Neural cell (in vitro differentiated cells): ENCODE data around the gene ANKS1B.

ENCODE experiments used
- CTCF ChIP-seq: fragments of 450-650 bp; IDR thresholded peaks from 2 replicates; pipeline ENCODE4 v1.5.1; 2014; ENCODE audit warnings: antibody characterized with exemption, mild to moderate bottlenecking, moderate library complexity; ENCODE audit not compliant: poor library complexity, severe bottlenecking
- EP300 ChIP-seq: fragments of 450-650 bp; conservative IDR thresholded peaks from 2 replicates; pipeline ENCODE4 v1.6.1; 2014; ENCODE audit warnings: antibody characterized with exemption, mild to moderate bottlenecking, moderate library complexity; ENCODE audit not compliant: poor library complexity, severe bottlenecking
- EZH2 ChIP-seq: fragments of 200-600, 300-800 bp; shearing (Covaris generic), sonication (generic); IDR thresholded peaks from 2 replicates; pipeline ENCODE4 v1.6.1; 2014; ENCODE audit warnings: antibody characterized with exemption, low read length, borderline replicate concordance, mild to moderate bottlenecking; ENCODE audit not compliant: insufficient read depth, poor library complexity, severe bottlenecking
- POLR2AphosphoS5 ChIP-seq: IDR thresholded peaks from 2 replicates; pipeline ENCODE4 v1.6.1; 2012
- REST ChIP-seq: IDR thresholded peaks from 2 replicates; pipeline ENCODE4 v1.6.1; 2012; ENCODE audit warnings: borderline replicate concordance
- SMC3 ChIP-seq: fragments of 450-650 bp; conservative IDR thresholded peaks from 2 replicates; pipeline ENCODE4 v1.6.1; 2014; ENCODE audit warnings: antibody characterized with exemption, mild to moderate bottlenecking, moderate library complexity; ENCODE audit not compliant: poor library complexity
- TAF1 ChIP-seq: IDR thresholded peaks from 2 replicates; pipeline ENCODE4 v1.6.1; 2012; ENCODE audit warnings: low read depth

GRCh38 chr12:99278899-99279298 is 705.8 kb downstream of the ANKS1B start:
- no peak for TF ChIP-seq TAF1
- no peak for TF ChIP-seq CTCF
- TF ChIP-seq EP300, result no peak
- no peak for TF ChIP-seq EZH2
- no peak for TF ChIP-seq REST
- TF ChIP-seq SMC3, result no peak
- TF ChIP-seq POLR2AphosphoS5, result no peak
